GM19395 (cell line): ENCODE results near the gene TPH1.

ENCODE experiments used
- ATAC-seq: cut with Tn5 transposase; IDR thresholded peaks from one replicate; pipeline ENCODE4 v1.9.1; 2021; ENCODE audit warnings: mild to moderate bottlenecking, moderate library complexity; ENCODE audit not compliant: unreplicated experiment

Gene TPH1

DNA sequence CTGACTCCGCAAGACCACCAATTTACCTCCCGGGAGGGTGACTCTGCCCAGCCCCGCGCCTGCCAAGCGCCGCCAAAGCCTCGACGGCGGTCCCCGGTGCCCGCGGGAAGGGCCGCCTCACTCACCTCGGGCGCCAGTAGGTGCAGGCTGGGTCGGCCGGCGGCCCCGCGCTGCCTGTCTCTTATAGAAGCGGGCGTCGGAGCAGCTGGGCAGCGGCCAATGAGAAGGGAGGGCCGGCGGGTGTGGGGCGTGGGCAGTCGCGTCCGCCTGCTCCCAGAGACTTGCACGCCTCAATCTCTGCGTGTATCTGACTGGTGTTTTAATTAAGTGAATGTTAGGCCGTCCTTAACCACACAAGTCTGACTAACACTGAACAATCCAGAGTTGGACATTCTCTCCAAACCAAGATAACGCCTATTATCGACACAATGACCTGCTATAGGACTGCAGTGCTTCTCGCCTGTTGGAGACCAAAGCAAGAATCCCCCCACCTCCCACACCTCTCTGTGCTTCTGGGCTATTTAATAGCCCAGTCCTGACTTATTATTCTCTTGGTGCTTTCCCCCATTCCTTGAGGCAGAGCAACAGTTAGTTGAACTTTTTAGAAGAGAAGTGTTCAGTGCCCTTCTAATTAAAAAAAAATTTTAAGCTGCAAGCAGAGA, at the start of gene TPH1:
TSS of gene TPH1 (minus strand) at position 154 of the 662 bp plus-strand sequence. CDS start 5,507 bp downstream, outside the sequence.
- ATAC-seq, result no peak

- no peak for ATAC-seq
These were observed 47.9 kb upstream of the TPH1 start for GRCh38 chr11:18093959-18094358.

DNA sequence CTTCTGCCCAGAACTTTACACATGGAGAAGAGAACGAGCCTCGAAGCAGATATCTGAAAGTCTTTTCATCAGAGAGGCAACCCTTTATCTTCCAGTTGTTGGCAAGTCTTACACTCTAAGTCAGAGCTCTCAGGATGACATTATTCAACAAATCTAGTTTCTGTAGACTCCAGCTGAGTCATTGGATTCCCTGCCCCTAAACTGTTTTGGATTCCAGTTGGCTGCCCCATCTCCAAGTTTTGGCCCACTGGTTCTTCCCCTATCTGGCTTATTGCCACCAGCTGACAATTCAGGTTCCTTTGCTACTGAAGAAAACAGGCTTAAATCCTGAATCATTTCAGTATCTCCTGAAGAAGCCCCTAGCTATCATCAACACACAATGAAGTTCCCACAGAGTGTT, 45.7 kb upstream of the TPH1 start:
- no peak for ATAC-seq

DNA sequence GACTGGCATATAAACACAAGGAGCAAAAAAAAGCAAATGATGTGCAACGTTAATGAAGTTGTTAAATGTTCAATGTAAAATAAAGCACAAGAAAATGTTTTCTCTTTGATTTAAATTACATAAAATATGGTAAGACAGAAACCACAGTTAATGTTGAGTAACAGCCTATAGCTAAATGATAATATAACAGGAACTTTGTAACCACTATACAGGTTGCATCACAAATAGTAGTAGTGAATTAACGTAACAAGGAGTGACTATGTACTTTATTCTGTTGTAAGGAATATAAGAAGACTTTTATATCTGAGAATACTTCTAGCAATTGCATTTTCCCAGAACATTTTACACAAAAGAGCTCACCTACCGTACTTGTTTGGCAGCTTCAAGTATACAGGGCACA, 42.9 kb upstream of the TPH1 start:
- ATAC-seq, result no peak

- ATAC-seq, result no peak
These were observed 42.3 kb upstream of the TPH1 start for GRCh38 chr11:18088366-18088765.

DNA sequence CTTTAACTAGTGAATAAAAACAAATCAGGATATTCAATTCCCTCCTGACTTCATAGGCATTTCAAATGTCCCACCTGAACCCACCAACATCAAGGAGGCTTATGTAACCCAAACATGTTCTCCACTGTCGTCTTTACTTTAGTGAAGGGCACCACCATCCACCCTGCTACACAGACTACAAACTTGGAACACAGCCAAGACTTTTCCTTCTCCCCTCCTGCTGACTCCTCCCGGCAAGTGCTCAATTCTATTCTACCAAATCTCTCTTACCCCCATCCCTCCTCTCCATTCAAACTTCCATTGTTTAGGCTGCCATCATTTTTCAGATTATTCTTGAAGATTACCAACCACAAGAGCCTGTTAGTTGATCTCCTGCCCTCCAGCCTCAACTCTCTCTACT, 35.5 kb upstream of the TPH1 start:
- no peak for ATAC-seq

- ATAC-seq, result no peak
These were observed 34.4 kb upstream of the TPH1 start for GRCh38 chr11:18080451-18080850.

GRCh38 chr11:18078909-18079308, 32.8 kb upstream of the TPH1 start:
- ATAC-seq, result no peak

DNA sequence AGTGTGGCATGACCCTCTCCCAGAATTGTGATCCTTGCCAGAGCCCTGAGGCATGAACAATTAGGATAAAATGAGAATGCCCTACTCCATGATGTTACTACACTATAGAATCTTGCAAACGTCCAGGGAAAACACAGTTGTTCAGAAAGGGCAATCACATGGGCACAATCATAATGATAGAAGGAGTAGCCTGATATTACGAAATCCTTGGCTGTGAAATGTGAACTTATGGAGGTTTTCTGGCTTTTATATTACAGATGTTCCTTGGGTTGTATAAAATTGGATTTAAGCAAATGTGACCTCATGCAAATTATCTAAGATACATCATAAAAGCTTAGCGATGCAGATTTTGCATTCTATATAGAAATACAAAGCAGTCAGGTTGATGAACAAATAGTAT, 29.4 kb upstream of the TPH1 start:
- no peak for ATAC-seq

DNA sequence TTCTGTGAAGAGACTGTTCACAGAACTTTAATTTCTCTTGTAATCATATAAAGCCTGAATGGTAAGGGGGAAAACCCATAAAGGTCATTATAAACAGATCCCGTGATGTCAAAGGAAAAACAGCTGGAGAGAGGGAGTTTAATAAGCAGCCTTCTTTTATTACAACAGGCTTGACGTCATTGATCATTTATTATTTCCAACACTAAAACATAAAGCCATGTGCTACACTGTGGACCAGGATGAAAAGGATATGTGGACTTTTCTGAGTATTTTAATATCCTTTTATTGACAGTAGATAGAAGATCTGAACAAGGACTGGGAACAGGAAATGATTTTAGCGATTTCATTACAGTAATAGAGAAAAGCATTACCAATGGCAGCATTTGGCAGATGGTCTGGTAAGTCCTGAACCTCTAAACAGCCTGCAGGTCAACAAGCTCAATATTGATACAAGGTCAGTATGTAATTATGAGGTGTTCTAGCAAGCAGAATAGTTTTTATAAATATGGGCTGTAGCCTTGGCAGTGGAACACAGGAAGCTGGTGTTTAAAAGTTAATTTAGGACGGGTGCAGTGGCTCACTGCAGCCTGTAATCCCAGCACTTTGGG, 25.1 kb upstream of the TPH1 start:
- ATAC-seq, result no peak

DNA sequence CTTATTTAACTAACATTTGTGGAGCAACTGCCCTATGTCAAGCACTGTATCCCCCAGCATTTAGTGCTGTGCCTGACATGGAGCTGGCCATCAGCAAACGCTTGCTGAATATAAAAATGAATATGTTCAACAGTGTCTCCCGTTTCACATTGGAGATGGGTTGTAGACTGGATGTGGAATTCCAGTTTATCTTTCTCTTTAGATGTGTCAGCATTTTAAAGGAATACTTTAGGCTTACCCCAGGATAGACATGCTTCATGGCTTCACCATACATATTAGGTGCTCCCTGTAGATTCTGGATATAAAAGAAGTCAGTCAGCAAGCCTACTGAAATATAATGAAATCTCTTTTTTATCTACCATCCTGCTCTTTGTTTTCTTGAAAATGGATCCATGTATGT, 21.3 kb upstream of the TPH1 start:
- ATAC-seq, result no peak

- ATAC-seq, result no peak
These were observed 20.6 kb upstream of the TPH1 start for GRCh38 chr11:18066626-18067025.

DNA sequence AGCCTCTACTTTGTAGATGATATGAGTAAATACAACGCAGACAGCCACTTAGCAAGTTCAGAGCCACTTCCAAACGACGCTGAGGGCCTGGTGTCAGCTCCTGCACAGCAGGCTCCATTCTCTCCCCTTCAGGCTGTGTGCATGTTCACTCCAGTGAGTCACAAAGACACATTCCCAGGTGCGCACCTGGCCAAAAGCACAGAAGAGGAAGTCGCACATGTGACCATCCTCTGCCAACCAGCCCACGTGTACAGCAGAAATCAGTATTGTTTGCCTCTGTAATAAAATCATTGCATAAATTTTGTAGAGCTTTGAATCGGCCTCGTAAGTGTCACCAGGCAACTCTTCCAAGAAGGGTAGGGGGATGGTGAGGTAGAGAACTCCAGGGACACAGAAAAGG, 19.5 kb upstream of the TPH1 start:
- ATAC-seq, result no peak

- no peak for ATAC-seq
These were observed 18.5 kb upstream of the TPH1 start for GRCh38 chr11:18064450-18065054.

DNA sequence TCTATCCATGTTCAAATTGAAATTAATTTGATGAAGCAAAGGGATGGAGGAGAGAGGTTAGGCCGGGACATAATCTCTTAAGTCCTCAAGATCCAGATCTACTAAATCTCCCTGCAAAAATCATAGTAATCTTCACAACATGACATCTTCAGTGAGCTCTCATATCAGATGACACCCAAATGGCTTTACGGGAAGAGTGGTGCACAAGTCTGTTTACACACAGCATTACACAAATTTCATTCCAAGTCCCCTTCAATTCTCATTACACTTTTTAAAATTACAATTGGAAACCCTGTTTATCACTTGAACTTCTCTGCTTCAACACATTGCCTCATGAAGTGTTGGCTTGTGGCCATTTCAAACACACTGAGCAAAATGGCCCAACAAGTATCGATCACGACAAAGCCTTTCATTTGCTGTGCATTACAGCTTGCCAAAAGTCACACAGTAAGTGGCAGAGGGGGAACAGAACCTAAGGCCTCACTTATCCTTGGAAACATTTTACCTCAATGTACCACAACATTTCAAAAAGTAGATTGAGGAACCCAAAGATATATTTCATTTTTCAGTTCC, 17.9 kb upstream of the TPH1 start:
- ATAC-seq, result no peak

DNA sequence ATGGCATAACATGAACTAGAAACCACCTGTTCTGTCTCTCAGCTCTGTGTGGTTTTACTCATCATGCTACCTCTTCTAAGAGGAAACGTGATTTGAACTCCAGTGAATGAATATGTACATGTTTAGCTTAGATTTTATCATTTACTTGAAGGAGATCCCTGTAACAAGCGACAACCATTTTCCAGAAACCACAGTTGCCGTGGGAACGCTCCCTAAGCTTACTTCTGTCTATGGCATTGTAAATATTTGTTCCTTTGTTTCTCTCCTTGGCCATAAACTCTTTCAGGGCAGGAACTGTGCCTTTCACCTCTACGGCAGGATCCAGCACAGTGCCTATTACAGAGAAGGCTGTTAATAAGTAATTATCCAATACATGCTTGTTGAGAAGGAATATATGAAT, 17.1 kb upstream of the TPH1 start:
- no peak for ATAC-seq

DNA sequence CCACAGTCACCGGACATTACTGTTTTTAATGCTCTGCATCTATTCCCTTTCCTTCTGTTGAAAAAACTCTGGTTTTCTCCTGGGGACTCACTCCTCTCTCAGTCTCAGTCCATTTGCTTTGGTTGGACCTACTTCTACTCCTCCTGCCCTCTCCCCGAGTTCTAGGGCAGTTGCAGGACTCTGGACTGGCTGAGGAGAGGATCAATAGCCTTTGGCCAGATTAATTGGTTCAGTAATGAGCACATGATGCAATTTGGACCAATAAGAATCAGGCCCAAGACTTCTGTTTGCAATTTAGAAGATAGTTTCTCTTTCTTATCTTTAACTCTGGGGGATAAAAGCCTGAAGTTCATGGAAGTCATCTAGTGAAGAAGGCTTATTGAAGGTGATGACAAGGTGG, 15.3 kb upstream of the TPH1 start:
- no peak for ATAC-seq

- no peak for ATAC-seq
These were observed 10.6 kb upstream of the TPH1 start for GRCh38 chr11:18056561-18057181.

DNA sequence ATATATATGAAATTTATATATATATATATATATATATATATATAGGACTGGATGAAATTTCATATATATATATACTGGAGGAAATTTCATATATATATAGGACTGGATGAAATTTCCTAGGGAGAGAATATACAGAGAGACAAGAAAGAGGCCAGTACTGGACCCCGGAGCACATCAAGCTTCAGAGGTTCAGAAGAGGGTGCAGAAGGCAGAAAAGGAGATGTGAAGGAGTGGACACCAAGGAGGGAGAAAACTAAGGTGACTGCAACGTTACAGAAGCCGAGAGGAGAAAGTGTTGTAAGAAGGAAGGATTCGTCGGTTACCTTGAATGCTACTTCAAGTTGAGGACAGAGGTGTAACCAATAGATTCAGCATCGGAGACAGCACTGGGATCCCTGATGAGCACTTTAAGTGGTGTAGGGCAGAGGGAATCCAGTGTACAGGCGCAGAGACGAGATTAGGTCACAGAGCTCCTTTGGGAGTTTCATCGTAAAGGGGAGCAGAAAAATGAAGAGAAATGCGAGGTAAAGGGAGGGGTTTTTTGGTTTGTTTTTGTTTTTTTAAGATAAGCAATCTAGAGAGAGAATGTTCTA, 8.5 kb upstream of the TPH1 start:
- no peak for ATAC-seq

GRCh38 chr11:18050848-18051247, 4.8 kb upstream of the TPH1 start:
- ATAC-seq, result no peak

- ATAC-seq, result no peak
These were observed 9.6 kb downstream of the TPH1 start for GRCh38 chr11:18036456-18036855.
